ENCODE measurements around the gene LDLRAP1.
A peak's percentile ranks its signal among the peaks of the same experiment; 100 is the strongest.

The LDLRAP1 gene

DNA sequence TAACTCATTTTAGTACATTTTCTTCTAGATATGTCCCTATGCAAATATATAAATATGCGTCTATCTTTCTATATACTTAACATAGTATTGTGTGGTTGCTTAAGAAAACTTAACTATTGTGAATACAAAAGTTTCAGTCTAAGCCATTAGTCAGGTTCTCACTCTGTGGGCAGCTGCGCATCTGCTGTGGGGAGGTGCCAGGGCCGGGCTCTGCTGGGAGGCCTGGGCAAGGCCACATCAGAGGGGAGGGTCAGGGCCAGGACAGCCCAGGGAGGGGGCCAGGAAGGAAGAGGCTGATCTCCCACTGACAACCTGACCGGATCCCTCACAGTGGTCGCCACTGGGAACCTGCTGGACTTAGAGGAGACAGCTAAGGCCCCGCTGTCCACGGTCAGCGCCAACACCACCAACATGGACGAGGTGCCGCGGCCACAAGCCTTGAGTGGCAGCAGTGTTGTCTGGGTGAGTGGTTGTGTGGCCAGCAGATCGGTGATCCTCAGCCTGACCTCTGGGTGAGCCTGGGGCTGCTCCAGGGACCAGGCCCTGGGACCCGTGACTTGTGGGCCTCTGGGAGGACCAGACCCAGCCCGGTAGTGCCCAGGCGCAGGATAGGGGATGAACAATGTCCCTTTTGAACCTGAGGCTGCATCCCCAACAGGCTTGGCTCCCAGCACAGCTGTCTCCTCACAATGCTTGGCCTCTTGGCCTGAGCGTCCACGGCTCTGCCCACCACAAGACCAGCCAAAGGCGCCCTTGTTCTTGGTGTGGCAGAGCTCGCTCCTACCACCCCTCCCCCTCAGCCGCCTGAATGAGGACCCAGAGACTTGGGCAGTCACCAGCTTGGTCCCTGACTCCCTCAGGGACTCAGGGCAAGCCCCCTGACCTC is 20.2 kb downstream of the LDLRAP1 start:
- DNase-seq, result no peak

DNA sequence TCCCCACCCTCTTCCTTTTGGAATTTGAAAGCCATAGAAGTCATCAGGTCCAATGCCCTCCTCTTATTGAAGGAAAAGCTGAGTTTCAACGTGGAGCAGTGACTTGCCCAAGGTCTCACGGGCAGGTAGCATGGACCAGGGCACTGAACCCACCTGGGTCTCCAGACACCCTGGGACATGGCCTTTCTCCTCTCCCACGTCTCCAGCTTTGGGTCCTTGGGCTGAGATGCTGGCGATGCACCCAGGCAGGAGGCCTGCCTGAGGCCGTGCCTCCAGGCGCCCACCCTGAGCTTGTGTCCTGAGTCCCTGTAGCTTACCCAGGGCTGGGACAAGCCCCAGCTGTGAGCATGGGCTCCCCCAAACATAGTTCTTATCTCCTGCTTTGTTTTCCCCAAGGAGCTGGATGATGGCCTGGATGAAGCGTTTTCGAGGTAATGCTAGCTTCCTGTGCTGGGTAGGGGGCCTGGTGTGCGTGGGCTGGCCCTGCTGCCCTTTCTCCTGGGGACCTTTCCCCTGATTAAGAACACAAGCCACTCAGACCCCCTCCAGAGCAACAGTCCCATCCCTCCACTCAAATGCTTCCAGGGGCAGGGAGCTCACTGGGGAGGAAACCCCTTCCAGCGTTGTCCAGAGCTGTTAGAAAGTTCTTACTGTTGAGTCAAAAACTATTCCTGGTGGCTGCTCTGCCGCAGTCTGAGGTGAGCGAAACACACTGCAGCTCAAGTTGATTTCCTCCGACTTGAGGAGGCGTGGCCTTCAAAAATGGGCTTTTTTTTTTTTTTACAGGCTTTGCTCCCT is 21.6 kb downstream of the LDLRAP1 start:
- no peak for DNase-seq

DNA sequence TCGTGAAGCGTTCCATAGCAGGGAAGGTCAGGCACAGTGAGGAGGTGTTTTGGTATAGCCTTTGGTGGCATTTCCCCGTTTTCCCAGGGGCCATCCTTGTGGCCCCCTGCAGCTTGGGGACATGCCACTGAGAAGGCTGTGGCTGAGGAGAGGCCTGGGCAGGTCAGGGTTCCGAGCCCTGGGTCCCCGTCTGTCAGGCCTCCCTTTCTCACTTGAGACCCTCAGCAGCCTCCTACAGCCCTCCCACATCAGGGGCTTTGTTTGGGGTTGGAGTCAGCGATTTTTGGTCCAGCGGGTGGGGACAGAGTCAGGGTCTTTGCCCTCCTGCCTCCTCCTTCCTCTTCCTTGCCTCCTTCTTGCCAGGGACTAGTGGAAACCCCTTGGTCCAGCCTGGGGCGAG is 22.2 kb downstream of the LDLRAP1 start:
- DNase-seq, result no peak

DNA sequence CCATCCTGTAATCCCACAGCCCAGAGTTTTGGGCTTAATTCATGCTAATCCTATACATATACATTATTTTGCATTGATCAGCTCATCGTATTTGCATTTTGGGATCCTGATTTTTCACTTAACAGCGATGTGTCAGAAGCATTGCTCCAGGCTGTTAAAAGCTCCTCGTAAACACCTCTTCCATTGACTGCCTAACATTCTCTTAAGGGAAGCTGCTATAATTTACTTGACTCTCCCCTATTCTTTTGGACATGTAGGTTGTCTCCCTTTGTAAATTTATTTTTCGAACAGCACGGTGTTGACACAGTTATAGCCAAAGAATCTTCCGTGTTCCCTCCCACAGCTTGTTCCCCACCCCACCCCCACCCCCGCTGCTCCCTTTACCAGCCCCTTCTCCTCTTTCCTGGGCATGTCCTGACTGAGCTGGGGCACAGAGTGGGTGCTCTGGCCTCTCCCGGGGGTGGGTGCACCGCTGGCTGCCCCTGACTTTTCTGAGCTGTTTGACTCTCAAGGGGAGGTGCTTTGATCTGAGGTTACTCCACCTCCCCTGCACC is 22.8 kb downstream of the LDLRAP1 start:
- peak; percentile 65 for DNase-seq

DNA sequence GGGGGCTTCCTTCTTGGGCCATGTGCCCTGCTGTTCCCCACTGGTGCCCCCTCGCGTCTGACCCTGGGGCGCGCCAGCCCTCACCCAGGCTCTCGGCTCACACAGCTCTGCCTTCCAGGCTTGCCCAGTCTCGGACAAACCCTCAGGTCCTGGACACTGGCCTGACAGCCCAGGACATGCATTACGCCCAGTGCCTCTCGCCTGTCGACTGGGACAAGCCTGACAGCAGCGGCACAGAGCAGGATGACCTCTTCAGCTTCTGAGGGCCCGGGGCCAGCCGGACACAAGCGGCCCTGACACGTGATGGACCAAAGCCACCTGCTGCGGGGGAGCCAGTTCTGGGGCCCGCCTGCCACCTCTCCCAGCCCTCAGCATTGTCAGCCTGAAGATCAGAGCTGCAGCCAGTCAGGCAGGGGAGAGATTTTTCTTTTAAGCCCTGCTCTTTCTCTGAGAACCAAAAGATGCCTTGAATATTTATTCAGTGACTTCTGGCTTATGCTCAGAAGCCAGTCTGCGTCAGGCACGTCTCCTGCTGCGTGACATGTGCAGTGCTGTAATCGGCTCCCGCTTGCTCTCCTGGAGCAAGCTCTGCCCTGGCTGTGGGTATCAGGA is 23.4 kb downstream of the LDLRAP1 start:
- DNase-seq, result no peak

DNA sequence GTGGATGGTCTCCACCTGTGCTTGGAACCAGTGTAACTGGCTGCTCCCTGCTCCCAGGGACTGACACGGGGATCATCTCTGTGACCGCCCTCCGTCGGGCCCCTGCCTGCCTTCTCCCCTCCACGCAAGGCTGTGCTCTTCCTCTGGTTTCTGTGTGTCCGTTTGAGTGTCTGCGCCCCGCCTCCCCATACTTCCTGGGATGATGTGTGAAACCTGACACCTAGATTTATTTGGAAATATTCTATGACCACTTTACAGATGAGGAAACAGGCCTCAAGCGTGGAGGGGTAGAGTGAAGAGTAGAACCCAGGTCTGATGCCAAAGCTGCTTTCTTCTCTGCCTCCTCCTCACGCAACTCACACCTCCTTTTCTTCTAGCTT is 24.3 kb downstream of the LDLRAP1 start:
- no peak for DNase-seq

DNA sequence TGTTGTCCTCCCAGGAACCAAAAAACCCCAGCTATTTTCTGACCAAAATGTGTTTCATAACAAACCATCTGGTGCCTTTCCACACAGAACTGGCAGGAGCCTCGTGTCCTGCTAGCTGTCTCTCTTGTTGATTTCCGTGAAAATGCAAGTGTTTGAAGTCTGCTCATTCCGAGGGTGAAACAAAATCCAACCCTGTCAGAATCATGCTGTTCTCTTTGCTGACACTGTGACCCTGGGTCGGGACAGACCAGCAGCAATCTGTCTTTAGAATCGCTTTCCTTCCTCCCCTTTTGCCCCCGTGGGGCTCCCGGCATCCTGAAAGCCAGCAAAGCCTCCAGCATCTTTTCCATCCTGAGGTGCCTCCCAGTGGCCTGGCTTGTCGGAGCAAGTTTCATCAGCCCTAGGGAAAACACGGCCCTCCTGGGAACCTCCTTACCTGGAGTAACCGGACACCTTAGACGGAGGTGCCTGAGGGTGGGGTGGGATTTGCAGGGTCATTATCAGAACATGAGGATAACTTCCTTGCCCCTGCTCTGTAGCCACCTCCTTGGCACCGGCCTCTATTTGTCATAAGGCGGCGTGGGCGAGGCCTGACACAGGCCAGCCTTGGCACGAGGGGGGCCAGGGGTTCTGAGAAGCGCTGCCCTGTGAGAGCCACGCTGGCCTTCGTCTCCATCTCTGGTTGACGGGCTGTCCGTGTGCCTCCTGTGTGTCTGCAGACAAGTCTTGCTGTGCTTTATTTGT is 24.9 kb downstream of the LDLRAP1 start:
- DNase-seq, result peak; percentile 86

DNA sequence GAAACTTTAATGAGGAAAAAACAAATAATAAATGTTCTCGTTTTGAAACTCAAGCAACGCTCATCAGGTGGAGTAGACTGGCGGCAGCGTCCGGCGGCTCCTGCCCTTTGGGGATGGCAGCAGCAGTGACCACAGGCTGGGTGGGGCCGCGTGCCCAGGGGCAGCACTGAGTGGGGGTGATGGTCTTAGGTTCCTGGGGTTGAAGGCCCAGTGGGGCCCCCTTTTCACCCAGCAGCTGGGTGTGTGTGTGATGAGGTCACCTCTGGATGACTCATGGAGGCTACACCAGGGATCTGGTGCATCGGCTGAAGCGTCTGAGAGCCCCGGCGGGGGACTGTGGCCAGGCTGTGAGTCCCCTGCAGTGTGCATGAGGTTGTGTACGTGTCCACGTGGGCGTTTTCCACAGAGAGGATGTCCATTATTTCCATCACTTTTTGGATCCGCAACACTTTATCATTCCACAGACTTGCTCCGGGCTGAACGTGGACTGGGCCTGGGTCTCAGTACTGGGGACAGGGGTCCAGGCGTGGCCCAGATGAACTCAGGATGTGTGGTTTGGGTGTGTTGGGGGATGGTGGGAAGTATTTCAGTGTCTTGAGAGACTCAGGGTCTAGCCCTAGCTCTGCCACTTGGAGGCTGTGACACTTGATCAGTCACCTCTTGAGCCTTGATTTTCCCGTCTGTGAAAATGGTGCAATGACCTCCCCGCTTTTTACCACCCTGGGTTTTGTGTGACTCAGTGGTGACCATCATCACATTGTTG is 25.6 kb downstream of the LDLRAP1 start:
- DNase-seq, result peak; percentile 52

DNA sequence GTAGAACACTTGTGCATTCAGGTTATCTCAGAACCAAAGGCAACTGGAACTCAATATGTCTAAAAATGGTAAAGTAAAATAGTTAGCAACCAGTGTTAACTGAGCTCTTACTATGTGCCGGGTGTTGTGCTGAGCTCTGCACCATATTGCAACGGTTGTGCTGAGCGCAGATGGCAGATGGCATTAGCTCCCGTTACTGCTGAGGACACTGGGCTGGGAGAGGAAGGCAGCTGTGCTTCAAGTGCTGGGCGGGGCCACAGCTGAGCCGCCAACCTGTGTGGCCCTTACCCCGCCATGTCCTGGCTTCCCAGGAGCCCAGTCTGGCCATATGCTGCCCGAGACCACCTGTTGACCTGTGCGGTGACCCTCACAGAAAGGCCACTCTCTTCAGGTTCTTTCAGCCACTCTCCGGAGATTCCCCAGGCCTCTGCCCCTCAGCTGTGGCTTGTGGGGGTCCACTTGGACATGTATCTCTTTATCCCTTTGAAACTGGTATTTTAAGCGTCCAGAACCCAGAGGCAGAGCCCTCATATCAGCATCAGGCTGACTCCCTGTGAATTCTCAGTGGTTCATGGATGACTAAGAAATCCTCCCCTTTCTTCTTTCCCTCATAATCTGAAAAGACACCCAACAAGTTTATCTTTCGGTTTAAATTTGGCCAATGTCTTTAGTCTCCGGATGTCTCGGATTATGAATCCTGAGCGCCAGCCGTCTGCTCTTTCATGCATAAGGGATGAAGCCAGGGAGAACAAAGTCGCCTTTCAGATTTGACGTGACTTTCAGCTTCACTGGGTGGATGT is 26.4 kb downstream of the LDLRAP1 start:
- DNase-seq, result peak; percentile 78

DNA sequence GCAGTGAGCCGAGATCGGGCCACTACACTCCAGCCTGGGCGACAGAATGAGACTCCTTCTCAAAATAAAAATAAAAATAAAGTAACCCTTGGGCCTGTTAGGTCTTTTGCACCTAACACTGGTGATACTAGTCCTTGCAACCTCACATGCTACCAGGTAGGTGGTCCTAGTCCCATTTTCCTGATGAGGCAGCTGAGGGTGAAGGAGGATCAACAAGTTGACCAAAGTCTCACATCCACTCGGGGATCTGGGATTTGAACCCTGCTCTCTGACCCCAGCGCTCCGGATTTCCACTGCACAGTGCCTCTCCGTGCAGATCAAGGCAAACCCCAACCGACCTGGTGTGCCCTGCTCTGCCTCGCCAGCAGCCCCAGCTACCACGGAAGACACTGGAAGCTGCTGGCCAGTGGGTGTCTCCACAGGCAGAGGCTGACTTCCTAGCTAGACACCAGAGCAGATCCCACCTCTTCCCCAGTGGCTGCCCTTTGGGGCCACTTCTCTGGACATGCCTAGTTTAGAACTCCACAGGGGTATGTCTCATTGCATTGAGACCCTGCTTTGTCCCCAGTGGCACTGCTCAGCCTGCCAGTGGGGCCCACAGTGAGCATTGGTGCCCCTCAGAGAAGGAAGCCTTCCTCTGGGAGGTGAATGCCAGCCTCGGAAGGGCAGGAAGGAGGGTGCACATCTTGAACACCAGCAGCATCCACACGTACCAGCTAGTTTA is 27.6 kb downstream of the LDLRAP1 start:
- no peak for DNase-seq

DNA sequence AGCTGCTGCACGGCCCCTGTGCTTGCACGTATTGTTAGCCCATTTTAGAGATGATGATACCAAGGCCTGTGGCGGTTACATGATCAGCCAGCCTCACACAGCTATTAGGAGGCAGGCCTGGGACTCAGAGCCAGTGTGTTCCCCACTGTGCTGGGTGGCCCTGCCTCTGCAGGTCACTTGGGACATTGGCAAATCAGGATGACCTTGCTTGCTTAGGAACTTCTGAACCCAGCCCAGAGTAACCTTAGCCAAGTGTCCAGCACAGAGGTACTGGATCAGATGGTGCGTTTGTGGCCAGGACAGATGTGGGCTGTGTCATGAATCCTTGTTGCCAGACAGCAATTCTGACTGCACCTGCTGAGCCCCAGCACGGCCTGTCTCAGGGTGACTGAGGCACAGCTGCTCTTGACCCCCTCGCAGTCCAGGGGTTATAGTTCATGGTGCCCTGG is 28.1 kb downstream of the LDLRAP1 start:
- no peak for DNase-seq

DNA sequence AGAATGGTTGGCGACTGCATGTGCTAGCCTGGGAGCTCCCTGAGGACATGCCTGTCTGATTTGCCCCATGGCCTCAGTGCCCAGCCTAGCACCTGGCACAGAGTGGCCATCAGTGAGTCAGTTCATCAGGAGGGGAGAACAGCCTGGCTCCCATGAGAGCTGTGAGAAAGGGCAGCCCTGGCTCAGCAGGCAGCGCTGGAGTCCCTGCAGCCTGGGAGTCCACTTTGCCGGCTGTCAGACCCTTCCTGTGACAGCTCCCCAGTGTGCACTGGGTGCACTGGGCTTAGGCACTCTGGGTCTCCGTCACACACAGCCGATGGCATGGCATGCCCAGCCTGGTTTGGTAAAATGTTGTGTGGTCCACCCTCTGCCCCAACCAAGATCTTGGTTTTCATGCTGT is 28.7 kb downstream of the LDLRAP1 start:
- no peak for DNase-seq

DNA sequence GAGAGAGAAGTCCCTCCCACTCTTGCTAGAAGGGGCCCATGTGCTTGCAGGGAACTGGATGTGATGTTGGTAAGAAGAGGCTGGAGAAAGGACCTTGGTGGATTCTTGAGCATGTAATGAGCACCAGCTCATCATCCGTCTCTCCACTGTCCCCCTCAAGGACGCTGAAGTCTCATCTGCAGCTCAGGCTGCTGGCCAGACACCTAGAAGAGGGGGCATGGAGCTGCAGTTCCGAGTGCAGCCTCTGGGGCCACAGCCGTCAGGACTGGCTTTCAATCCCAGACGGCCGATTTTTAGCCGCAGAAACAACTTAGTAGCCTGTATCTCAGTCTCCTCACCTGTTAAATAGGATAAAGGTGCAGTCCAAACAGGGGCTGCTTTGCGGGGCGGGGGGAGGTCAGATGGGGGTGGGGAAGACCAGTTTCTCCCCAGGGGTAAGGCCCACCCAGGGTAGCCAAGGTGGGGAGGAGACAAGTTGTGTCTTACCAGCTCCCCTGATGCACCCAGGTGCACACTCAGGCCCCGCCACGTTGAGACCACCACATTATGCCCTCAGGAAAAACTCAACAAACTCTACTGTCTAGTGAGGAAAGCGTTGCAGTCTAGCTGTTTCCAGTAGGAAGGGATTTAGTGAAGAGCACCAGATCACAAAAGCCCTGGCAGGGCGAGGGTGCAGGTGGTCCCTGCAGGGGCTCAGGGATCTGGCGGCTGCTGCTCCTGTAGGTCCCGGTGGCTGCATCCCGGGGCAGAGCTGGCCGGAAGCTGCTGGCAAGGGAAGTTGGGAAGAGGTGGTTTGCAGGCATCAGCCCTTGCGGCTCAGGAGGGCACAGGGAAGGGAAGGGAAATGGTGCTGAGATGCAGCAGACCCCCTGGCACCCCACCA is 29.5 kb downstream of the LDLRAP1 start:
- DNase-seq, result peak; percentile 60

DNA sequence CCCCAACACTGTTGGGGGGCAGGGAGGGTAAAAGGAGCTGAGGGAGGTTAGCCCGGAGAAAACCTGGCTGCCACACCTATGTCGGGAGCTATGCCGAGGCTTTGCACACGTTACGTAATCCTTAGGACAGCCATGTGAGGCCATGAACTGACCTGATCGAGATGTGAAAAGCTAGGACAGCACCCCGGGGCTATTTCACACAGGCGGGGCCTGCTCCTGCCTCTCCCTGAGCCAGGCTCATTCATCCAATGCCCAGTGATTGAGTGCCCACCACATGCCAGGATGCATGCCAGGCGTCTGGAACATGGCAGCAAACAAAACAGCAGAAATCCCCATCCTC is 30.2 kb downstream of the LDLRAP1 start:
- DNase-seq, result peak; percentile 68

DNA sequence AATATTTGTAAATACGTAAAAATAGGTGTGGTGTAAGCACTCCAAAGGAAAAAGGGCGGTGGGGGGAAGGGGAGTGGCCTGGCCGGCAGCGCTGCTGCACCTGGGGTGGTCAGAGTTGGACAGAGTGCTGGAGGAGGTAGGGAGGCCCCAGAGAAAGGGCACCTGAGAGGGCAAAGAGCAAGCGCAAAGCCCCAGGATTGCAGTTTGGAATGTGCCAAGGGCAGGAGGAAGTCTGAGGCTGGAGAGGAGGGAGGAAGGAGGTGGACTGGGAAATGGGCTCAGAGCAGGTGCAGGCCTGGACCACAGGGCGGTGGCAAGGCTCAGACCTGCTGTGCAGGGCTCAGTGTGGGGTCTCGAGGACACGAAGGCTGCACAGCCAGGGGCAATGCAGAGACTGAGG is 30.6 kb downstream of the LDLRAP1 start:
- DNase-seq, result peak; percentile 49

DNA sequence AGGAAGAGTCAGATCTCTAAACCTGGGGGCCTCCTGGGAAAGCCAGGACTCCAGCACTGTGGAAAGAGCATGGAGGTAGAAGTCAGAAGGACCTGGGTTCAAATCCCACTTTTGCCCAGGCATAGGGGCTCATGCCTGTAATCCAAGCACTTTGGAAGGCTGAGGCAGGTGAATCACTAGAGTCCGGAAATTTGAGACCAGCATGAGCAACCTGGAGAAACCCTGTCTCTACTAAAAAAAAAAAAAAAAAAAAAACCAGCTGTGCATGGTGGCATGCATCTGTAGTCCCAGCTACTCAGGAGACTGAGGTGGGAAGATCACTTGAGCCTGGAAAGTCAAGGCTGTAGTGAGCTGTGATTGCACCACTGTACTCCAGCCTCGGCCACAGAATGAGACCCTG is 31.8 kb downstream of the LDLRAP1 start:
- peak; percentile 10 for DNase-seq

DNA sequence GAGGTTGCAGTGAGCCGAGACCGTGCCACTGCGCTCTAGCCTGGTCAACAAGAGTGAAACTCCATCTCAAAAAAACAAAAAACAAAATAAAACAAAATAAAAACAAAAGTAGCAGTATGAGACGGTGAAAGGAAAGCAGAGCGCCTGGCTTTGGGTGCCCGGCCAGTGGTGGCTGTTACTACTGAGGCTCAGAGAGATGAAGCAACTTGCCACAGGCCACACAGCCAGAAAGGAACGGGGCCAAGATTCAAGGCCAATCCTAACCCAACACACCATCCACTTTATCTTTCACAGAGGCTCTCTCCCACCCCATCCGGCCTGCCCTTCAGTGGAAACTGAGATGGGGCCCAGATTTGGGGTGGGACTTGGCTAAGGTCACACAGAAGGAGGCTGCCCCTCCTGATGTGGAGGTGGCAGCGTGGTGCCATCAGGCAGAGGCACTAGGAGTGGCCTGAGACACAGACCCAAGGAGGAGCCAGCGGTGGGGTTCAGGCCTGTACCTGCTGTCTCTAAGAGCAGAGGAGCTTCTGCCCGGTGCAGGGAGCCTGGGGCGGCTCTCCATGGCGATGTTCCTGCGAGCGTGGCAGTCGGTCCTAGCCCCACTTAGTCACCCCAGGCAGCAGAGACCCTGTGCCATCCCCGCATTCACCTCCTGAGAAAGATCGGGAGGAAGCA is 33.2 kb downstream of the LDLRAP1 start:
- DNase-seq, result no peak

DNA sequence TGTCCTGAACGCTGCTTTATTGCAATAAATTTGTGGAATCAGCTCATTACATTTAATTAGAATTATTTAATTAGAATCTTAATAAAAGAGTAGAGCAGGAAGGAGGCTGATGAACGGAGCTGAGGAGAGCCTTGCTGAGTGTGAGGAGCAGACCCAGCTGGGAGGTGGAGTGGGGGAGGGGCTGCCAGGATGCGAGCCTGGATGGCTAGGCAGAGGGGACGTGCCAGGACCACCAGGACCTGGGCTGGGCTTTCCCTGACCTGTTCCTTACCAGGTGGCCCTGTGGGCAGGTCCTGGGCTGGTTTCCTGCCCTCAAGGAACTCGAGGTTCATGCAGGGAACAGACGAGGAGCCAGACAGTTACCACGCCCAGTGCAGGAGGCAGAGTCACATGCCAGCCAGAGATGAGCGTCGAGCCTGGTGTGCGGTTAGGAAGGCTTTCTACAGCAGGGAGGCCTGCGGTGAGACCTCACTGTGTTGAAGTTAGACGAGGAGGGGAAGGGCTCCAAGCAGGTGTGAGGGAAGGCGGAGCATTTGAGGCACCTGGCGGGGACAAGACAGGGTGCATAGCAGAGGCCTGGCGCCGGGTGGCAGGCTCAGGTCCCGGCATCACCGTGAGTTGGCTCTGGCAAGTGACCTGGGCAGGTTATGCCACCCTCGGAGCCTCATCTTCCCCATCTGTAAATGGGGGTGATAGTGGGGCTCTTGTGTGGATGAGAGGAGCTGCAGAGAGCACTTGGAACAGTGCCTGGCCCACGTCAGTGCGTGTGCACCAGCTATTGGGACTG is 33.9 kb downstream of the LDLRAP1 start:
- peak; percentile 24 for DNase-seq

Measured in NCI-H69 (cell line).